AG04449 (cell line): Measurements from ENCODE around the gene NEUROD4.

Experiments
- CTCF ChIA-PET: fragments of 350-600 bp; formaldehyde crosslinking; extraction: SDS; loops from one replicate; lab custom pipeline; 2021; ENCODE audit warnings: antibody characterized with exemption; lab: Yijun Ruan, JAX
- POLR2A ChIA-PET: fragments of 400-600, 350-600 bp; formaldehyde crosslinking; extraction: SDS; loops from one replicate; lab custom pipeline; 2020; ENCODE audit warnings: antibody characterized with exemption, inconsistent platforms; lab: Yijun Ruan, JAX
- DNase-seq: peaks from one replicate; pipeline ENCODE4 v3.0.0-alpha.2; 2010; ENCODE audit warnings: low read depth, low spot score
- H3K4me3 ChIP-seq: 2 replicates; pipeline ENCODE4 v1.5.1; 2011; ENCODE audit warnings: low read depth, mild to moderate bottlenecking, control low read depth, low read length
- CTCF ChIP-seq: IDR thresholded peaks from one replicate; pipeline ENCODE4 v1.5.1; 2011; ENCODE audit warnings: mild to moderate bottlenecking, moderate library complexity, low read length, control low read depth, inconsistent platforms; ENCODE audit not compliant: insufficient read depth; ENCODE audit errors: missing control alignments

The NEUROD4 gene

GRCh38 chr12:54987611-54988231, 32.1 kb upstream of the NEUROD4 start:
- POLR2A ChIA-PET = no interaction called here

GRCh38 chr12:54988402-54989054, 31.2 kb upstream of the NEUROD4 start:
- TF ChIP-seq CTCF = no peak
- no peak overlapping the region for H3K4me3 ChIP-seq
- ChIA-PET POLR2A (no interaction called here), CTCF (interaction anchor here (1.1 kb wide), 1 partner anchor 11 kb away, joined by 3 read pairs; no protein-coding TSS in a partner anchor)
- DNase-seq = no peak

More at GRCh38 chr12:54987611-54988231, 32.1 kb upstream of the NEUROD4 start:
- no peak for DNase-seq
- H3K4me3 ChIP-seq = no peak overlapping the region
- TF ChIP-seq CTCF = no peak
- CTCF ChIA-PET = interaction anchor here (1.1 kb wide), 1 partner anchor 11 kb away, joined by 3 read pairs; no protein-coding TSS in a partner anchor

- H3K4me3 ChIP-seq = no peak overlapping the region
- POLR2A ChIA-PET = no interaction called here
- TF ChIP-seq CTCF = no peak
- CTCF ChIA-PET = interaction anchor here (0.6 to 1.0 kb wide), 2 partner anchors 80 to 82 kb away, joined by 3 to 4 read pairs; no protein-coding TSS in a partner anchor
- no peak for DNase-seq
Measured at GRCh38 chr12:54989829-54990228, 29.9 kb upstream of the NEUROD4 start.

- no peak for DNase-seq
- H3K4me3 ChIP-seq = no peak overlapping the region
- TF ChIP-seq CTCF = no peak
- ChIA-PET POLR2A (no interaction called here), CTCF (interaction anchor here (2.8 to 7.6 kb wide), 3 partner anchors 13 to 628 kb away, joined by 13 to 272 read pairs (median 38); no protein-coding TSS in a partner anchor)
Measured at GRCh38 chr12:54991161-54991990, 28.4 kb upstream of the NEUROD4 start.

GRCh38 chr12:54991991-54992375, 27.8 kb upstream of the NEUROD4 start:
- ChIA-PET CTCF (interaction anchor here (0.9 to 7.6 kb wide), 11 partner anchors 9 to 627 kb away, joined by 3 to 272 read pairs (median 8); no protein-coding TSS in a partner anchor), POLR2A (no interaction called here)
- no peak for TF ChIP-seq CTCF
- no peak for DNase-seq
- no peak overlapping the region for H3K4me3 ChIP-seq
